Measurements from ENCODE around the gene SIGLEC9. TPM values are rescaled to one million over a fixed set of nuclear protein-coding genes. Genes with fewer than 3 reads are reported as not detected.

The SIGLEC9 gene
- polyA plus RNA-seq (ENCODE audit: insufficient read length in 3 of 3) = 1 to 10 TPM; 1.1 to 1.7 (median 1.5) TPM
- long read RNA-seq, donor 1 = 0 reads
- long read RNA-seq, donor 2 = 0 reads
- long read RNA-seq, donor 3 = 0 reads
- long read RNA-seq, donor 4 = 0 reads
- long read RNA-seq, donor 5, partial matches to known transcripts = 0 of 1 reads
- long read RNA-seq, donor 5, other reads (novel, unspliced or antisense) = 0 of 1 reads
- long read RNA-seq, donor 6 = 0 reads
- long read RNA-seq, donor 7 = 0 reads
- long read RNA-seq, donor 8 = 0 reads
- long read RNA-seq, donor 9 = 0 reads
- long read RNA-seq, donor 10, partial matches to known transcripts = 0 of 1 reads
- long read RNA-seq, donor 10, other reads (novel, unspliced or antisense) = 0 of 1 reads
- long read RNA-seq, donor 11 = 0 reads
- long read RNA-seq, donor 12 = 0 reads
- long read RNA-seq, donor 13 = 0 reads
- long read RNA-seq, donor 14 = 0 reads
- long read RNA-seq, donor 15, partial matches to known transcripts = 0 of 1 reads
- long read RNA-seq, donor 15, other reads (novel, unspliced or antisense) = 0 of 1 reads
- long read RNA-seq, donor 16 = 0 reads

- DNase-seq (ENCODE audit: extremely low read depth in 1 of 11, low read depth in 9 of 11, low spot score in 4 of 11) = no peak
These were observed at the start of gene SIGLEC9 for GRCh38 chr19:51124729-51125128. Gene SIGLEC9 (plus strand): TSS chr19:51124906. CDS start chr19:51124975, 69 bp downstream.

GRCh38 chr19:51075998-51076397, 48.7 kb upstream of the SIGLEC9 start:
- DNase-seq (ENCODE audit: extremely low read depth in 1 of 11, low read depth in 9 of 11, low spot score in 4 of 11) = no peak

- DNase-seq (ENCODE audit: extremely low read depth in 1 of 11, low read depth in 9 of 11, low spot score in 4 of 11) = no peak
These were observed 48.0 kb upstream of the SIGLEC9 start for GRCh38 chr19:51076631-51077213.

GRCh38 chr19:51078104-51078503, 46.6 kb upstream of the SIGLEC9 start:
- DNase-seq (ENCODE audit: extremely low read depth in 1 of 11, low read depth in 9 of 11, low spot score in 4 of 11) = no peak

- no peak for DNase-seq (ENCODE audit: extremely low read depth in 1 of 11, low read depth in 9 of 11, low spot score in 4 of 11)
These were observed 46.0 kb upstream of the SIGLEC9 start for GRCh38 chr19:51078731-51079130.

- DNase-seq (ENCODE audit: extremely low read depth in 1 of 11, low read depth in 9 of 11, low spot score in 4 of 11) = no peak
These were observed 45.1 kb upstream of the SIGLEC9 start for GRCh38 chr19:51079481-51080110.

- no peak for DNase-seq (ENCODE audit: extremely low read depth in 1 of 11, low read depth in 9 of 11, low spot score in 4 of 11)
These were observed 43.2 kb upstream of the SIGLEC9 start for GRCh38 chr19:51081476-51081875.

GRCh38 chr19:51082611-51083010, 42.1 kb upstream of the SIGLEC9 start, which contains the start of gene KLK14:
Gene KLK14 (minus strand): TSS chr19:51082887. CDS start chr19:51082614, 273 bp downstream.
- DNase-seq (ENCODE audit: extremely low read depth in 1 of 11, low read depth in 9 of 11, low spot score in 4 of 11) = no peak

- DNase-seq (ENCODE audit: extremely low read depth in 1 of 11, low read depth in 9 of 11, low spot score in 4 of 11) = no peak
These were observed 41.5 kb upstream of the SIGLEC9 start for GRCh38 chr19:51083181-51083580.

GRCh38 chr19:51083783-51084182, 40.9 kb upstream of the SIGLEC9 start:
- DNase-seq (ENCODE audit: extremely low read depth in 1 of 11, low read depth in 9 of 11, low spot score in 4 of 11) = no peak

GRCh38 chr19:51084505-51084904, 40.2 kb upstream of the SIGLEC9 start:
- DNase-seq (ENCODE audit: extremely low read depth in 1 of 11, low read depth in 9 of 11, low spot score in 4 of 11) = no peak

GRCh38 chr19:51086153-51086850, 38.4 kb upstream of the SIGLEC9 start:
- DNase-seq (ENCODE audit: extremely low read depth in 1 of 11, low read depth in 9 of 11, low spot score in 4 of 11) = no peak

- DNase-seq (ENCODE audit: extremely low read depth in 1 of 11, low read depth in 9 of 11, low spot score in 4 of 11) = no peak
These were observed 34.9 kb upstream of the SIGLEC9 start for GRCh38 chr19:51089786-51090185.

- DNase-seq (ENCODE audit: extremely low read depth in 1 of 11, low read depth in 9 of 11, low spot score in 4 of 11) = no peak
These were observed 34.2 kb upstream of the SIGLEC9 start for GRCh38 chr19:51090471-51090870.

GRCh38 chr19:51091126-51091525, 33.6 kb upstream of the SIGLEC9 start:
- no peak for DNase-seq (ENCODE audit: extremely low read depth in 1 of 11, low read depth in 9 of 11, low spot score in 4 of 11)

GRCh38 chr19:51091895-51092873, 32.5 kb upstream of the SIGLEC9 start:
- DNase-seq (ENCODE audit: extremely low read depth in 1 of 11, low read depth in 9 of 11, low spot score in 4 of 11) = no peak

- DNase-seq (ENCODE audit: extremely low read depth in 1 of 11, low read depth in 9 of 11, low spot score in 4 of 11) = no peak
These were observed 31.6 kb upstream of the SIGLEC9 start for GRCh38 chr19:51093101-51093500.
